ENCODE measurements around the gene RDH11. TPM values are rescaled to one million over a fixed set of nuclear protein-coding genes. Genes with fewer than 3 reads are reported as not detected.

Gene RDH11
- total and polyA plus RNA-seq, 3 experiments from 2014 or later = 45.1 to 73.4 (median 47.8) TPM

GRCh38 chr14:67630938-67631337 is 64.6 kb downstream of the RDH11 start:
- POLR2A ChIA-PET = no interaction called here
- Histone ChIP-seq H3K4me1 (ENCODE audit: insufficient read depth, low read length) (no peaks in the 10 kb centered on the region), H3K9me3 (ENCODE audit: low read length) (no peaks in the 10 kb centered on the region), H3K36me3 (ENCODE audit: insufficient read depth, low read length) (no peaks in the 10 kb centered on the region), H3K4me3 (ENCODE audit: low read length) (no peak overlapping the region), H3K27ac (ENCODE audit: low read depth, low read length) (no peak overlapping the region), H3K27me3 (ENCODE audit: insufficient read depth, low read length, poor library complexity, severe bottlenecking) (no peaks in the 10 kb centered on the region)
- Mint-ChIP-seq H3K27ac (no peak overlapping the region), H3K9me3 (no peaks in the 10 kb centered on the region), H3K4me3 (no peak overlapping the region), H3K27me3 (peaks cover 0 to 3% of the 10 kb centered on the region in 2 donors), H3K4me1 (no peaks in the 10 kb centered on the region), H3K36me3 (peaks cover 0 to 2% (median 1%) of the 10 kb centered on the region in 3 donors)
- no peak for DNase-seq
- CTCF ChIA-PET = interaction anchor here (1.1 to 1.4 kb wide), 3 partner anchors 10 to 203 kb away, joined by 3 read pairs; no protein-coding TSS in a partner anchor

- H3K4me1 ChIP-seq (ENCODE audit: insufficient read depth, low read length) = no peaks in the 10 kb centered on the region
- CTCF ChIA-PET = interaction anchor here (1.1 to 1.4 kb wide), 3 partner anchors 10 to 202 kb away, joined by 3 read pairs; no protein-coding TSS in a partner anchor
- Mint-ChIP-seq H3K27me3 (peaks cover 0 to 3% of the 10 kb centered on the region in 2 donors), H3K4me1 (no peaks in the 10 kb centered on the region), H3K4me3 (no peak overlapping the region), H3K9me3 (no peaks in the 10 kb centered on the region), H3K27ac (no peak overlapping the region), H3K36me3 (peaks cover 0 to 2% (median 1%) of the 10 kb centered on the region in 3 donors)
- H3K4me3 ChIP-seq (ENCODE audit: low read length) = no peak overlapping the region
- H3K27ac ChIP-seq (ENCODE audit: low read depth, low read length) = no peak overlapping the region
- H3K27me3 ChIP-seq (ENCODE audit: insufficient read depth, low read length, poor library complexity, severe bottlenecking) = no peaks in the 10 kb centered on the region
- H3K36me3 ChIP-seq (ENCODE audit: insufficient read depth, low read length) = no peaks in the 10 kb centered on the region
- no peak for DNase-seq
- no peaks in the 10 kb centered on the region for H3K9me3 ChIP-seq (ENCODE audit: low read length)
- POLR2A ChIA-PET = no interaction called here
These were observed 65.4 kb downstream of the RDH11 start for GRCh38 chr14:67630186-67630585.

GRCh38 chr14:67627519-67627918 is 68.0 kb downstream of the RDH11 start:
- no peak for DNase-seq
- Mint-ChIP-seq H3K36me3 (peaks cover 0 to 4% (median 2%) of the 10 kb centered on the region in 3 donors), H3K27ac (no peak overlapping the region), H3K9me3 (no peaks in the 10 kb centered on the region), H3K27me3 (peaks cover 0 to 5% of the 10 kb centered on the region in 2 donors), H3K4me1 (no peaks in the 10 kb centered on the region), H3K4me3 (no peak overlapping the region)
- H3K9me3 ChIP-seq (ENCODE audit: low read length) = no peaks in the 10 kb centered on the region
- peaks cover 11% of the 10 kb centered on the region for H3K4me1 ChIP-seq (ENCODE audit: insufficient read depth, low read length)
- H3K27me3 ChIP-seq (ENCODE audit: insufficient read depth, low read length, poor library complexity, severe bottlenecking) = no peaks in the 10 kb centered on the region
- H3K36me3 ChIP-seq (ENCODE audit: insufficient read depth, low read length) = no peaks in the 10 kb centered on the region
- POLR2A ChIA-PET = interaction anchor here (0.6 kb wide), 1 partner anchor 104 kb away, joined by 4 read pairs; no protein-coding TSS in a partner anchor
- CTCF ChIA-PET = no interaction called here
- H3K27ac ChIP-seq (ENCODE audit: low read depth, low read length) = no peak overlapping the region
- H3K4me3 ChIP-seq (ENCODE audit: low read length) = no peak overlapping the region

Other genes starting within 250 kb of the RDH11 start
- gene TMEM229B, start 207.0 kb downstream of the RDH11 start, total RNA-seq = 1 to 10 TPM; 3.2 to 4.4 TPM
- gene TMEM229B, start 207.0 kb downstream of the RDH11 start, polyA plus RNA-seq = 34.4 TPM
- gene PLEKHH1, start 162.5 kb downstream of the RDH11 start, total RNA-seq = under 1 TPM; 0.77 to 0.86 TPM
- not detected for gene PLEKHH1, start 162.5 kb downstream of the RDH11 start, polyA plus RNA-seq
- 10 to 100 TPM; 24.2 to 26.1 TPM for gene PIGH, start 95.5 kb downstream of the RDH11 start, total RNA-seq
- gene PIGH, start 95.5 kb downstream of the RDH11 start, polyA plus RNA-seq = 39.3 TPM
- gene ARG2, start 75.8 kb downstream of the RDH11 start, total RNA-seq = 1 to 10 TPM; 2.3 to 2.8 TPM
- 1.2 TPM for gene ARG2, start 75.8 kb downstream of the RDH11 start, polyA plus RNA-seq
- gene VTI1B, start 21.1 kb downstream of the RDH11 start, total RNA-seq = 10 to 100 TPM; 93.7 to 94.4 TPM
- gene VTI1B, start 21.1 kb downstream of the RDH11 start, polyA plus RNA-seq = 81.4 TPM
- gene RDH12, start 6.1 kb upstream of the RDH11 start, total RNA-seq = not detected
- gene RDH12, start 6.1 kb upstream of the RDH11 start, polyA plus RNA-seq = not detected
- 10 to 100 TPM; 19.0 to 19.9 TPM for gene ZFYVE26, start 120.8 kb upstream of the RDH11 start, total RNA-seq
- 4.1 TPM for gene ZFYVE26, start 120.8 kb upstream of the RDH11 start, polyA plus RNA-seq
- gene RAD51B, start 124.0 kb upstream of the RDH11 start, total RNA-seq = 10 to 100 TPM; 17.4 to 22.9 TPM
- gene RAD51B, start 124.0 kb upstream of the RDH11 start, polyA plus RNA-seq = 15.7 TPM